Activated CD4-positive, alpha-beta T cell treated with anti-CD3 and anti-CD28 coated beads, Interleukin-2, amount 50 U/mL, for 48 hours (primary cell): ENCODE measurements around the gene SNCAIP.
"Not testable (repeated sequence)": the region's sequence is repeated elsewhere in the genome, so short reads cannot be mapped to it uniquely, and the experiment has no call there.

ENCODE experiments used
- DNase-seq, 2 experiments: peaks; one replicate each; pipeline ENCODE4 v3.0.0-alpha.2; 2020

The SNCAIP gene

GRCh38 chr5:122362361-122362760 lies 50.3 kb downstream of the SNCAIP start:
- no peak for DNase-seq

- DNase-seq, result no peak
Observed at GRCh38 chr5:122363623-122364022, 51.6 kb downstream of the SNCAIP start.

GRCh38 chr5:122366501-122366900 lies 54.5 kb downstream of the SNCAIP start:
- DNase-seq, result no peak

GRCh38 chr5:122367456-122367855 lies 55.4 kb downstream of the SNCAIP start:
- no peak for DNase-seq

- no peak for DNase-seq
Observed at GRCh38 chr5:122368510-122369251, 56.6 kb downstream of the SNCAIP start.

GRCh38 chr5:122369253-122369815 lies 57.3 kb downstream of the SNCAIP start:
- no peak for DNase-seq

- DNase-seq, result no peak
Observed at GRCh38 chr5:122371511-122372151, 59.6 kb downstream of the SNCAIP start.

- DNase-seq, result no peak
Observed at GRCh38 chr5:122374110-122374509, 62.1 kb downstream of the SNCAIP start.

GRCh38 chr5:122375801-122376200 lies 63.8 kb downstream of the SNCAIP start:
- DNase-seq, result no peak

GRCh38 chr5:122376250-122376649 lies 64.2 kb downstream of the SNCAIP start:
- no peak for DNase-seq

GRCh38 chr5:122377026-122377425 lies 65.0 kb downstream of the SNCAIP start:
- DNase-seq, result no peak

- DNase-seq, result not testable (repeated sequence)
Observed at GRCh38 chr5:122382938-122383337, 70.9 kb downstream of the SNCAIP start.

- no peak for DNase-seq
Observed at GRCh38 chr5:122384739-122385235, 72.8 kb downstream of the SNCAIP start.

GRCh38 chr5:122385286-122385685 lies 73.2 kb downstream of the SNCAIP start:
- no peak for DNase-seq

GRCh38 chr5:122385808-122386207 lies 73.8 kb downstream of the SNCAIP start:
- DNase-seq, result no peak

- DNase-seq, result no peak
Observed at GRCh38 chr5:122390154-122390553, 78.1 kb downstream of the SNCAIP start.

- DNase-seq, result no peak
Observed at GRCh38 chr5:122390694-122391093, 78.7 kb downstream of the SNCAIP start.

GRCh38 chr5:122391621-122392020 lies 79.6 kb downstream of the SNCAIP start:
- DNase-seq, result no peak

- no peak for DNase-seq
Observed at GRCh38 chr5:122392224-122392623, 80.2 kb downstream of the SNCAIP start.

GRCh38 chr5:122392824-122393223 lies 80.8 kb downstream of the SNCAIP start:
- no peak for DNase-seq

GRCh38 chr5:122394284-122394930 lies 82.4 kb downstream of the SNCAIP start:
- DNase-seq, result no peak

- no peak for DNase-seq
Observed at GRCh38 chr5:122398016-122398415, 86.0 kb downstream of the SNCAIP start.

- no peak for DNase-seq
Observed at GRCh38 chr5:122400341-122400740, 88.3 kb downstream of the SNCAIP start.

- DNase-seq, result no peak
Observed at GRCh38 chr5:122400938-122401337, 88.9 kb downstream of the SNCAIP start.
